Muscle layer of colon (tissue), 2 donors: ENCODE results near the gene MYL6B.
A peak's percentile ranks its signal among the peaks of the same experiment; 100 is the strongest.
"Not testable (repeated sequence)": the region's sequence is repeated elsewhere in the genome, so short reads cannot be mapped to it uniquely, and the experiment has no call there.

ENCODE experiments used
- H3K27ac ChIP-seq: one replicate; pipeline ENCODE4 v1.7.0; 2013; ENCODE audit warnings: low read depth, mild to moderate bottlenecking, low read length, moderate library complexity
- H3K27me3 ChIP-seq, 2 donors: one replicate each; pipeline ENCODE4 v1.7.0; 2013; ENCODE audit warnings: low read length in 2 of 2, mild to moderate bottlenecking in 2 of 2; ENCODE audit not compliant: insufficient read depth in 2 of 2, control insufficient read depth in 1 of 2
- H3K36me3 ChIP-seq: one replicate; pipeline ENCODE4 v1.7.0; 2013; ENCODE audit warnings: mild to moderate bottlenecking, low read length; ENCODE audit not compliant: insufficient read depth
- H3K4me1 ChIP-seq: one replicate; pipeline ENCODE4 v1.7.0; 2013; ENCODE audit warnings: mild to moderate bottlenecking, low read length; ENCODE audit not compliant: insufficient read depth
- H3K4me3 ChIP-seq, 2 donors: one replicate each; pipeline ENCODE4 v1.7.0; 2013; ENCODE audit warnings: low read length in 2 of 2, low read depth in 1 of 2, mild to moderate bottlenecking in 1 of 2, moderate library complexity in 1 of 2
- H3K9ac ChIP-seq: one replicate; pipeline ENCODE4 v1.7.0; 2013; ENCODE audit warnings: low read length
- H3K9me3 ChIP-seq: one replicate; pipeline ENCODE4 v1.7.0; 2013; ENCODE audit warnings: mild to moderate bottlenecking, low read length
- donor health status: abdominal sarcoma.
- donor health status: Adenocarcinoma of cecum.

Gene MYL6B

GRCh38 chr12:56156464-56157200 lies 4.2 kb downstream of the MYL6B start:
- Histone ChIP-seq H3K4me1 (peaks cover 30% of the 10 kb centered on the region), H3K36me3 (peaks cover 24% of the 10 kb centered on the region), H3K4me3 (peak overlapping the region; percentile 43 to 61), H3K27ac (peak overlapping the region; percentile 81)
- not testable (repeated sequence) for H3K27me3 ChIP-seq, H3K9me3 ChIP-seq, H3K9ac ChIP-seq

- H3K36me3 ChIP-seq = peaks cover 32% of the 10 kb centered on the region
- H3K27me3 ChIP-seq = no peaks in the 10 kb centered on the region
- peak overlapping the region; percentile 43 to 61 for H3K4me3 ChIP-seq
- H3K9me3 ChIP-seq = no peaks in the 10 kb centered on the region
- H3K4me1 ChIP-seq = peaks cover 34% of the 10 kb centered on the region
- H3K9ac ChIP-seq = peak overlapping the region; percentile 39
- peak overlapping the region; percentile 81 for H3K27ac ChIP-seq
These were observed 5.0 kb downstream of the MYL6B start for GRCh38 chr12:56157201-56158028.

- H3K4me1 ChIP-seq = peaks cover 34% of the 10 kb centered on the region
- H3K27me3 ChIP-seq = no peaks in the 10 kb centered on the region
- H3K9me3 ChIP-seq = no peaks in the 10 kb centered on the region
- peak within 1 kb of the TSS; percentile 100 for H3K9ac ChIP-seq
- H3K27ac ChIP-seq = peak within 1 kb of the TSS; percentile 93
- peaks cover 39% of the 10 kb centered on the region for H3K36me3 ChIP-seq
- H3K4me3 ChIP-seq = peak within 1 kb of the TSS; percentile 86 to 99
These were observed 5.9 kb downstream of the MYL6B start, which contains the start of gene MYL6 for GRCh38 chr12:56158029-56158925. MYL6 (plus strand) TSS chr12:56158359; CDS start chr12:56158402, 43 bp downstream.

GRCh38 chr12:56158926-56159461 lies 6.6 kb downstream of the MYL6B start:
- Histone ChIP-seq H3K36me3 (peaks cover 46% of the 10 kb centered on the region), H3K9ac (peak overlapping the region; percentile 100), H3K27ac (peak overlapping the region; percentile 93), H3K9me3 (no peaks in the 10 kb centered on the region), H3K27me3 (no peaks in the 10 kb centered on the region), H3K4me1 (peaks cover 36% of the 10 kb centered on the region), H3K4me3 (peak overlapping the region; percentile 86 to 99)

GRCh38 chr12:56159482-56160192 lies 7.2 kb downstream of the MYL6B start:
- H3K4me1 ChIP-seq = peaks cover 36% of the 10 kb centered on the region
- H3K27ac ChIP-seq = peak overlapping the region; percentile 93
- peak overlapping the region; percentile 86 to 99 for H3K4me3 ChIP-seq
- H3K36me3 ChIP-seq = peaks cover 46% of the 10 kb centered on the region
- H3K9ac ChIP-seq = peak overlapping the region; percentile 100
- H3K27me3 ChIP-seq = no peaks in the 10 kb centered on the region
- H3K9me3 ChIP-seq = no peaks in the 10 kb centered on the region

- H3K36me3 ChIP-seq = peaks cover 50% of the 10 kb centered on the region
These were observed 7.9 kb downstream of the MYL6B start for GRCh38 chr12:56160193-56160763.

GRCh38 chr12:56160894-56161689 lies 8.7 kb downstream of the MYL6B start:
- peaks cover 56% of the 10 kb centered on the region for H3K36me3 ChIP-seq
- no peaks in the 10 kb centered on the region for H3K9me3 ChIP-seq
- peak overlapping the region; percentile 86 to 99 for H3K4me3 ChIP-seq
- H3K27me3 ChIP-seq = no peaks in the 10 kb centered on the region
- H3K9ac ChIP-seq = peak overlapping the region; percentile 100
- peak overlapping the region; percentile 93 for H3K27ac ChIP-seq
- peaks cover 36% of the 10 kb centered on the region for H3K4me1 ChIP-seq

More at GRCh38 chr12:56160193-56160763, 7.9 kb downstream of the MYL6B start:
- peak overlapping the region; percentile 93 for H3K27ac ChIP-seq
- H3K9ac ChIP-seq = peak overlapping the region; percentile 100
- no peaks in the 10 kb centered on the region for H3K9me3 ChIP-seq
- H3K27me3 ChIP-seq = no peaks in the 10 kb centered on the region
- peaks cover 36% of the 10 kb centered on the region for H3K4me1 ChIP-seq
- H3K4me3 ChIP-seq = peak overlapping the region; percentile 86 to 99

- H3K27ac ChIP-seq = peak overlapping the region; percentile 93
- no peaks in the 10 kb centered on the region for H3K27me3 ChIP-seq
- H3K36me3 ChIP-seq = peaks cover 60% of the 10 kb centered on the region
- peaks cover 36% of the 10 kb centered on the region for H3K4me1 ChIP-seq
- peak overlapping the region; percentile 100 for H3K9ac ChIP-seq
- H3K4me3 ChIP-seq = peak overlapping the region; percentile 86 to 99
- no peaks in the 10 kb centered on the region for H3K9me3 ChIP-seq
These were observed 9.4 kb downstream of the MYL6B start for GRCh38 chr12:56161690-56162351.

GRCh38 chr12:56162468-56163290 lies 10.3 kb downstream of the MYL6B start:
- H3K9me3 ChIP-seq = no peaks in the 10 kb centered on the region
- H3K9ac ChIP-seq = no peak overlapping the region
- H3K36me3 ChIP-seq = peaks cover 65% of the 10 kb centered on the region
- H3K27me3 ChIP-seq = no peaks in the 10 kb centered on the region
- H3K27ac ChIP-seq = peak overlapping the region; percentile 66
- H3K4me1 ChIP-seq = peaks cover 36% of the 10 kb centered on the region
- H3K4me3 ChIP-seq = peak overlapping the region in 1 of 2 donors; percentile 14
